Mesothelial cell of epicardium (in vitro differentiated cells): ENCODE results near the gene SKAP1. TPM values are rescaled to one million over a fixed set of nuclear protein-coding genes. Genes with fewer than 3 reads are reported as not detected.

Experiments
- DNase-seq, 2 experiments: peaks; one replicate each; pipeline ENCODE4 v3.0.0; 2021; ENCODE audit warnings: low spot score in 2 of 2; ENCODE audit not compliant: unreplicated experiment in 2 of 2
- H3K27ac Mint-ChIP-seq: 2 replicates; pipeline ENCODE4 v1.8.0; 2021; ENCODE audit warnings: mixed read lengths
- H3K27me3 Mint-ChIP-seq: 2 replicates; pipeline ENCODE4 v1.8.0; 2021; ENCODE audit warnings: low read depth, mixed read lengths
- H3K36me3 Mint-ChIP-seq: 2 replicates; pipeline ENCODE4 v1.8.0; 2021; ENCODE audit warnings: mixed read lengths
- H3K4me1 Mint-ChIP-seq: 2 replicates; pipeline ENCODE4 v1.8.0; 2021; ENCODE audit warnings: mixed read lengths
- H3K4me3 Mint-ChIP-seq: 2 replicates; pipeline ENCODE4 v1.8.0; 2021; ENCODE audit warnings: mild to moderate bottlenecking, moderate library complexity, mixed read lengths
- H3K9me3 Mint-ChIP-seq: 2 replicates; pipeline ENCODE4 v1.8.0; 2021; ENCODE audit warnings: mixed read lengths
- total RNA-seq: library from RNA; stranded (reverse); gene quantifications from 3 replicates; pipeline ENCODE4 v1.2.1, GENCODE V29; 2021
- TF ChIP-seq, protein P1 (sequence below): fragments of 200-600 bp; sonication (generic); IDR thresholded peaks from one replicate; pipeline ENCODE4 v1.5.0; 2021; ENCODE audit warnings: antibody characterized with exemption; ENCODE audit not compliant: unreplicated experiment

Gene SKAP1
- total RNA-seq, 1 donor from 2014 or later = 3.4 TPM

DNA sequence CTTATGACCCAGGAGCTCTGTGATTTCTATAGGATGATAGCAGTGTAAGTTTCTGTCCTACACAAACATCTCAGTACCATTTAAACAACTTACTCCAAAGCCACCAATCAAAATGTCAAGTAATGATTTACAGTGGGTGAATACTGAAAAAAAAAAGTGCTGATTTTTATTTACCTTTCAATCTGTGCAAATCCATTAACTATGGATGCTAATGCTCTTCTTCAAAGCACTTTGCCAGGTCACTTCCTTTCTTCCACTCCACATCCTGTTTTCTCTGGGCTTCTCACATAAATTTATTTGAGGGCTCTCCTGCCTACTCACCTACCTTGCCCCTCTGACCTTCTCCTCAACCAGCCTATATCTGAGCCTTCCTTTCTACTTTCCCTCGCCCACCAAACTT is 101.6 kb downstream of the SKAP1 start:
- Mint-ChIP-seq H3K4me3 (no peak overlapping the region), H3K27ac (peak overlapping the region; percentile 35), H3K36me3 (no peaks in the 10 kb centered on the region), H3K9me3 (no peaks in the 10 kb centered on the region), H3K27me3 (no peaks in the 10 kb centered on the region), H3K4me1 (peaks cover 53% of the 10 kb centered on the region)
- TF ChIP-seq, protein P1, sequence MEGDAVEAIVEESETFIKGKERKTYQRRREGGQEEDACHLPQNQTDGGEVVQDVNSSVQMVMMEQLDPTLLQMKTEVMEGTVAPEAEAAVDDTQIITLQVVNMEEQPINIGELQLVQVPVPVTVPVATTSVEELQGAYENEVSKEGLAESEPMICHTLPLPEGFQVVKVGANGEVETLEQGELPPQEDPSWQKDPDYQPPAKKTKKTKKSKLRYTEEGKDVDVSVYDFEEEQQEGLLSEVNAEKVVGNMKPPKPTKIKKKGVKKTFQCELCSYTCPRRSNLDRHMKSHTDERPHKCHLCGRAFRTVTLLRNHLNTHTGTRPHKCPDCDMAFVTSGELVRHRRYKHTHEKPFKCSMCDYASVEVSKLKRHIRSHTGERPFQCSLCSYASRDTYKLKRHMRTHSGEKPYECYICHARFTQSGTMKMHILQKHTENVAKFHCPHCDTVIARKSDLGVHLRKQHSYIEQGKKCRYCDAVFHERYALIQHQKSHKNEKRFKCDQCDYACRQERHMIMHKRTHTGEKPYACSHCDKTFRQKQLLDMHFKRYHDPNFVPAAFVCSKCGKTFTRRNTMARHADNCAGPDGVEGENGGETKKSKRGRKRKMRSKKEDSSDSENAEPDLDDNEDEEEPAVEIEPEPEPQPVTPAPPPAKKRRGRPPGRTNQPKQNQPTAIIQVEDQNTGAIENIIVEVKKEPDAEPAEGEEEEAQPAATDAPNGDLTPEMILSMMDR = no peak
- no peak for DNase-seq

DNA sequence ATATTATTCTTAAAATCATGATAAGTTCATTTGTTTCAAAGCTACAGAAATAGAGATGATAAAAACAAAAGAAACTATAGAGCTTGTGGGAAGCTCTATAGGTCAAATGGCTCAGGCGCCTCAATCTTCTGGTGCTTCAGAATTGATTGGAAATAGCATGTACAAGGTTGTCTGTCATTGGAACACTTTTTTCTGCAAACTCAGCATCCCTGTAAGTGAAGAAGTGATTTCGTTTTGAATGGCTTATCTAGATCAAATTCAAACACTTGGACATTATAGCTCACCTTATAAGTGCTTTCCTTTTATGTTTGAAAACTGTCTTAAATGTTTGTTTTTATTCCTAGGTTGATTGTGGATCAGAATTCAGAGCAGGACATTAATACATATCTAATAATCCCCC is 103.7 kb downstream of the SKAP1 start:
- TF ChIP-seq, protein P1 = no peak
- Mint-ChIP-seq H3K9me3 (no peaks in the 10 kb centered on the region), H3K4me3 (no peak overlapping the region), H3K27ac (no peak overlapping the region), H3K4me1 (peaks cover 54% of the 10 kb centered on the region), H3K27me3 (no peaks in the 10 kb centered on the region), H3K36me3 (no peaks in the 10 kb centered on the region)
- no peak for DNase-seq

DNA sequence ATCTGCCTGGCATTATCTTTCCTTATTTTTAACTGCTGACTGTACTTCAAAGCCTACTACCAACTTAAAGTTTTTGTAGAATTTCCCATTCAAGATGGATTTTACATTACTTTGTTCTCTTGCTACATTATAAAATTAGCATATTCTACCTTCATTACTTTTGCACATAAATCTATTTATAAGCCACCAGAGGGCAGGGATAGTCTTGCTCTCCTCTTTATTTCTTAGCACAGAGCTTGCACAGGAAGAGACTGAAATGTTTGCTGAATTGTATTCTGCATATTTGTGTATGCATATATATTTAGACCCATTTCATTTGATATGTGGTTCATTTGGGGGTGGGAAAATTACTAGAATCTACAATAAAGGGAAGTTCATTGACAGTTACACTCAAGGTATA is 108.0 kb downstream of the SKAP1 start:
- no peak overlapping the region for H3K27ac Mint-ChIP-seq
- TF ChIP-seq, protein P1 = no peak
- DNase-seq = no peak
- no peaks in the 10 kb centered on the region for H3K9me3 Mint-ChIP-seq
- no peaks in the 10 kb centered on the region for H3K27me3 Mint-ChIP-seq
- H3K4me3 Mint-ChIP-seq = no peak overlapping the region
- peaks cover 54% of the 10 kb centered on the region for H3K4me1 Mint-ChIP-seq
- no peaks in the 10 kb centered on the region for H3K36me3 Mint-ChIP-seq

DNA sequence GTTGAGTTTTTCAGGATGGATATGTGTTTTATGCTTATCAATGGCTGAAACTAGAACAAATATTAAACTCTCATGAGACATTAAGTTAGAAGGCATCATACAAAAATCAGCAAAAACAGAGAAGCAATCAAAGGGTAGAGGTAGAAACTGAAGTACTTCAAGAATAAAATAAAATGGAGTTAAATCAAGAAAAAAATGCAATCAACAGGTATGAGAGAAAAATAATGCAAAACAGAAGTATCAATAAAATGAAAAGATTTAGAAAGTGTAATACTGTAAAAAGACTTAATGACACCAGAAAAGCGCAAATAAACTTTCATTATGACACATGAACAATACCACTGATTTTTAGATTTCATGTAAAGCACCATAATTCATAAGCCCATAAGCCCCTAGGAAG is 112.3 kb downstream of the SKAP1 start:
- H3K27me3 Mint-ChIP-seq = no peaks in the 10 kb centered on the region
- H3K9me3 Mint-ChIP-seq = no peaks in the 10 kb centered on the region
- H3K36me3 Mint-ChIP-seq = no peaks in the 10 kb centered on the region
- DNase-seq = no peak
- no peak overlapping the region for H3K4me3 Mint-ChIP-seq
- peaks cover 60% of the 10 kb centered on the region for H3K4me1 Mint-ChIP-seq
- TF ChIP-seq, protein P1 = no peak
- H3K27ac Mint-ChIP-seq = no peak overlapping the region

DNA sequence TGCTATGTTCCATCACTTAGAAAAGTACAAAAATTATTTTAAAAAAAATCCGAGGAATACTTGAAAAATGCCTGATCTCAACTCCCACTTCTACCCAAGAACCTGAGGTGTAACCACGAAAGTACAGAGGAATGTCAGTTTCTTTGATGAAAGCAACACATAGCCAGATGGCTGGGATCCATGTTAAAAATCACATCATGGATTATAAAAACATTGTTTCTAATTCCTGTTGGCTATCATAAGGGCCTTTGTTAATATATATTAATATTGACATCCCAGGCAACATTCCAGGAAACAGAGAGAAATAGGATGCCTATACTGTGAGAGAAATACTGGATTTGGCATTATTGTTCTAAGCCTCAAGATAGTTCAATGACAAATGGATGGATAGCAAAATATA is 115.3 kb downstream of the SKAP1 start:
- H3K27me3 Mint-ChIP-seq = no peaks in the 10 kb centered on the region
- no peak for DNase-seq
- H3K27ac Mint-ChIP-seq = peak overlapping the region; percentile 90
- H3K4me3 Mint-ChIP-seq = no peak overlapping the region
- H3K9me3 Mint-ChIP-seq = no peaks in the 10 kb centered on the region
- TF ChIP-seq, protein P1 = no peak
- H3K36me3 Mint-ChIP-seq = no peaks in the 10 kb centered on the region
- H3K4me1 Mint-ChIP-seq = peaks cover 72% of the 10 kb centered on the region
